Mucosa of stomach (tissue), 1 donor: Measurements from ENCODE around the gene LELP1.
"Not testable (repeated sequence)": the region's sequence is repeated elsewhere in the genome, so short reads cannot be mapped to it uniquely, and the experiment has no call there.

Experiments used
- H3K27me3 ChIP-seq: one replicate; pipeline ENCODE4 v1.7.0; 2013; ENCODE audit warnings: mild to moderate bottlenecking, low read length; ENCODE audit not compliant: control insufficient read depth, insufficient read depth
- H3K36me3 ChIP-seq: one replicate; pipeline ENCODE4 v1.7.0; 2013; ENCODE audit warnings: low read length; ENCODE audit not compliant: control insufficient read depth, insufficient read depth
- H3K4me1 ChIP-seq: one replicate; pipeline ENCODE4 v1.7.0; 2013; ENCODE audit warnings: mild to moderate bottlenecking, low read length; ENCODE audit not compliant: control insufficient read depth, insufficient read depth
- H3K4me3 ChIP-seq: one replicate; pipeline ENCODE4 v1.7.0; 2013; ENCODE audit warnings: low read length
- H3K9ac ChIP-seq: one replicate; pipeline ENCODE4 v1.7.0; 2013; ENCODE audit warnings: mild to moderate bottlenecking, low read length, moderate library complexity
- H3K9me3 ChIP-seq: one replicate; pipeline ENCODE4 v1.7.0; 2013; ENCODE audit warnings: mild to moderate bottlenecking, low read length, moderate library complexity; ENCODE audit not compliant: control insufficient read depth
- donor health status: Pancreatic carcinoma.

LELP1 gene

DNA sequence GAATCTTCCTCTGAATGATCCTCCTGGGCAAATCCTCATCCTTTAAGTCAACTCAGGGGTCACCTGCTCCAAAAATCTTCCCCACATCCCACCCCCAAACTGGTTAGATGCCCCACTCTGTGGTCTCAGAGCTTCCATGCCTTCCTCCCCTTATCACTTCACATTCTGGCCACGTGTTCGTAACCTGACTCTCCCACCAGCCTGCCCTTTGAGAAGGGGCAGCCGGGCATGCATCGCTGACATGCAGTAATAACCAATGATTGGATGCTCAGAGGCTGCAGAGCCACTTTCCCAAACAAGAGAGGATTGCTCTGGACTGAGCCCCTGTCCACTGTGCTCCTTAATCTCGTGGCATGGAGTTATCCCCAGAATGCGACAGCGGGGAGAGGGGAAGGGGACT is 7.0 kb downstream of the LELP1 start:
- Histone ChIP-seq H3K9me3 (no peaks in the 10 kb centered on the region), H3K36me3 (no peaks in the 10 kb centered on the region), H3K4me1 (no peaks in the 10 kb centered on the region), H3K9ac (no peak overlapping the region), H3K4me3 (no peak overlapping the region), H3K27me3 (peaks cover 3% of the 10 kb centered on the region)

GRCh38 chr1:153212201-153212600 is 9.0 kb downstream of the LELP1 start:
- H3K9ac ChIP-seq, result no peak overlapping the region
- H3K4me3 ChIP-seq, result no peak overlapping the region
- no peaks in the 10 kb centered on the region for H3K9me3 ChIP-seq
- no peaks in the 10 kb centered on the region for H3K4me1 ChIP-seq
- no peaks in the 10 kb centered on the region for H3K36me3 ChIP-seq
- peaks cover 3% of the 10 kb centered on the region for H3K27me3 ChIP-seq

DNA sequence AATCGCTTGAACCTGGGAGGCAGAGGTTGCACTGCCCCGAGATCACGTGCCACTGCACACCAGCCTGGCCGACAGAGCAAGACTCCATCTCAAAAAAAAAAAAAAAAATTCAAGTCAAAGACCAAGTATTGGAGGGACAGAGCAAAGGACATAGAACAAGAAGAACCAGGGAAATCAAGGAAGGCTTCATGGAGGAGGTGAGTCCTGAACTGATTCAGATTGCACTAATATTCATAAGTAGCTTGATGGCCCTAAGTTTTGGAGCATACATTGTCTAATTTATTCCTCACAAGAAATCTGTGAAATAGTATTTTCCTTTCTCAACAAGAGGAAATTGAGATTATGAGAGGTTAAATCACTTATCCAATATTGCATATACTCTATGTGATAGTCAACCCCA is 10.3 kb downstream of the LELP1 start:
- no peaks in the 10 kb centered on the region for H3K4me1 ChIP-seq
- H3K27me3 ChIP-seq, result peaks cover 3% of the 10 kb centered on the region
- H3K36me3 ChIP-seq, result no peaks in the 10 kb centered on the region
- H3K9ac ChIP-seq, result no peak overlapping the region
- H3K9me3 ChIP-seq, result no peaks in the 10 kb centered on the region
- H3K4me3 ChIP-seq, result no peak overlapping the region

DNA sequence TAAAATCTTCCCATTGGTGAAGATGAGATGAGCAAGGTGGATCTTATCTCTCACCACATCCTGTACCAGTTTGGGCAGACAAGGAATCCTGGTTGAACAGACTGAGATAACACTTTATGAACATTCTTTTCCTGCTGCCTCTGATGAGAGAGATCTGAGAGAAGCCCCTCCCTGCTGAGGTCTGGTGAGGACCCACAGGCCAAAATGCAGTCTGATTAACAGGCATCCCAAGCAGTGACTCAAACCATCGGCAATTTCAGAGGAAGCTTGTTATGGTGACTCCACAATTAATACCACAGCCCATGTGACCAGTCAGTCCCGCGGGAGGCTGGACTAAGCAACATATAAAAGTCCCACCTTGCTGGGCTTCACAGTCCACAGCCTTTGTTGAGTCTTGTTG is 14.0 kb downstream of the LELP1 start, which contains the start of gene PRR9:
Gene PRR9, plus strand, starts transcription at position 373 of the 400 bp plus-strand sequence. CDS start 561 bp downstream, outside the sequence.
- H3K4me3 ChIP-seq, result no peak within 1 kb of the TSS
- H3K27me3 ChIP-seq, result no peaks in the 10 kb centered on the region
- H3K4me1 ChIP-seq, result no peaks in the 10 kb centered on the region
- no peaks in the 10 kb centered on the region for H3K9me3 ChIP-seq
- no peak within 1 kb of the TSS for H3K9ac ChIP-seq
- H3K36me3 ChIP-seq, result no peaks in the 10 kb centered on the region

- no peaks in the 10 kb centered on the region for H3K27me3 ChIP-seq
- no peaks in the 10 kb centered on the region for H3K36me3 ChIP-seq
- H3K4me3 ChIP-seq, result no peak overlapping the region
- H3K9ac ChIP-seq, result no peak overlapping the region
- H3K9me3 ChIP-seq, result no peaks in the 10 kb centered on the region
- H3K4me1 ChIP-seq, result no peaks in the 10 kb centered on the region
Observed at GRCh38 chr1:153217744-153218416, 14.7 kb downstream of the LELP1 start.

DNA sequence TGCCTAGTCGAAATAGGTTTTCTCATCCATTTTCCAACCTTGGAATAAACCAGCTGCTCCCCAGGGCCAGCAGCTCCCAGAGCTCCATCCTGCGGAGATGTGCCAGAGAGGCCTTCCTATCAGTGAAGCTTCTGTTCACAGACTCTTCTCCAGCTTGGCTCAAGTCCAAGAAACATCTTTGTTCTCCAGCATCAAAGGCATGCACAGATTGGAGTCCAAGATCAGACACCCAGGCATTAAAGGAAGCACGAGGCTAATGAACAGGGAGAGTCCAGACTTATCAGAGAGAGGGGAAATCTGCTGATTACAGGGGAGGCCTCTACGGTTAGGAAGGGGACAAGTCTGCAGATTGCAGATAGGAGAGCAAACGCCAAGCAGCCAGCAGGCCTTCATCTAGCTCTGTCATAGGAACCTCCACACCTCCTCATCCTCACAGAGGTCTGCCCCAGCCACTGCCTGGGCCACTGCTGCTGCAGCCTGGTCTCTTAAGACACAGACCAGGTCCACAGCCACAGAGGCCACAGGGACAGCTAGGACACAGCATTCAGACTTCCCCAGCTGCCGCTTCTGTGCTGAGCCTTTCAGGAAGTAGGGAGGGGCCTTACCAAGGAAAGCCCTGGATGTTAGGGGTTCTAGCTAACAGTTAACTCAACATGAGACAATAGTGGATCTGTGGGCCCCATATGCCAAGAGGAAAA is 17.5 kb downstream of the LELP1 start:
- no peak overlapping the region for H3K4me3 ChIP-seq
- no peaks in the 10 kb centered on the region for H3K9me3 ChIP-seq
- no peaks in the 10 kb centered on the region for H3K36me3 ChIP-seq
- H3K27me3 ChIP-seq, result no peaks in the 10 kb centered on the region
- H3K9ac ChIP-seq, result no peak overlapping the region
- no peaks in the 10 kb centered on the region for H3K4me1 ChIP-seq

DNA sequence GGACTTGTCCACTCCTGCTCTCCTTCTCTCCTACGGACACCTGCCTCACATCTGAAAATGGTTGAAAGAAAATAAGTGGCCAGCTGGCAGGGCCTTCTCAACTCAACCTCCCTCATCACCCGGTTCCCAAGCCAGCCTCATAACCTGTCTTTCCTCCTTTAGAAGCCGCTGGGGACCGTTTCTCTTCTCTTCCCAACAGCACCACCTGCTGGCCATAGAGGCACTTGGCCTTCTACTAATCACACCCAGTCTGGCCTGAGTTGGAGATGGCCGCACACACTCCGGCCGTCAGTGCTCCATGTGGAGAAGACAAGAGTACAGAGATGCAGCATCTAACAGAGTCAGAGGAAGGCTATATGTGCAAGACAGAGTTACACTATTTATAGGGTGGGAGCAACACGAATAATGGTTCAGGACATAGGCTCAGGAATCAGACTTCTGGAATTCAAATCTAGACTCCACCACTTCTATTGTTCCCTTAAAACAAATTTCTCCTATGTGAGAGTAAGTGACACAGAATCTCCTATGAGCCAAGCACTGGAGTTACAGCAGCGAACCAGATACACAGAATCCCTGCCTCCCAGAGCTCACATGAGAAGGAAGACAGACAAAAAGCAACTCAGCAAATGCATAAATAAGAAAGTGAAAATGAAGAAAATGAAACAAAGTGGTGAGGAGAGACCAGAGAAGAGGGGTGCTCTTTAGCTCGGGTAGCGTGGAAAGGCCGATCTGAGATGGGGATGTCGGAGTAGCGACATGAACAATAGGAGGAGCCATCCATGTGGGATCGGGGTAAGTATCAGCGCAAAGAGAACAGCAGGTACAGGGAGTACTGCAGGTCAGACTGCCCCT is 20.0 kb downstream of the LELP1 start:
- H3K4me3 ChIP-seq, H3K9me3 ChIP-seq, H3K4me1 ChIP-seq, H3K27me3 ChIP-seq, H3K36me3 ChIP-seq, H3K9ac ChIP-seq: not testable (repeated sequence)

DNA sequence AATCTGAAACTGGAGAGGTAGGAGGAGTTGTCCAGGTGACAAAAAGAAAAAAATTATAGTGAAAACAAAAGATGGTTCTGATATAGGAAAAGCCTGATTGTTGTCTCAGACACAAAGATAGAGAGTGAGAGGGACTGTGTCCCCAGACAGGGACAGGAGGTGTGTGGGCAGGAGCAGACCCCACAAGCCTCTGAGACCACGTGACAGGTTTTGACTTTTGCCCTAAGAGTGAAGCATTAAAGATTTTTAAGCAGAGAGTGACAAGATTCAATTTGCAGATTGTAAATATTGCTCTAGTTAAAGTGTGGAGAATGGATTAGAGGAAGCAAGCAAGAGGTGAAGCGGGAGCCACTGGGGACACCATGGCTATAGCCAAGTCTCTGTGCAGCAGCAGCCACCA is 24.6 kb downstream of the LELP1 start:
- Histone ChIP-seq H3K27me3 (no peaks in the 10 kb centered on the region), H3K9ac (no peak overlapping the region), H3K4me3 (no peak overlapping the region), H3K9me3 (no peaks in the 10 kb centered on the region), H3K4me1 (peaks cover 28% of the 10 kb centered on the region), H3K36me3 (no peaks in the 10 kb centered on the region)

- Histone ChIP-seq H3K9ac (no peak overlapping the region), H3K27me3 (no peaks in the 10 kb centered on the region), H3K9me3 (no peaks in the 10 kb centered on the region), H3K36me3 (no peaks in the 10 kb centered on the region), H3K4me3 (no peak overlapping the region), H3K4me1 (peaks cover 35% of the 10 kb centered on the region)
Observed at GRCh38 chr1:153228491-153228890, 25.3 kb downstream of the LELP1 start.

DNA sequence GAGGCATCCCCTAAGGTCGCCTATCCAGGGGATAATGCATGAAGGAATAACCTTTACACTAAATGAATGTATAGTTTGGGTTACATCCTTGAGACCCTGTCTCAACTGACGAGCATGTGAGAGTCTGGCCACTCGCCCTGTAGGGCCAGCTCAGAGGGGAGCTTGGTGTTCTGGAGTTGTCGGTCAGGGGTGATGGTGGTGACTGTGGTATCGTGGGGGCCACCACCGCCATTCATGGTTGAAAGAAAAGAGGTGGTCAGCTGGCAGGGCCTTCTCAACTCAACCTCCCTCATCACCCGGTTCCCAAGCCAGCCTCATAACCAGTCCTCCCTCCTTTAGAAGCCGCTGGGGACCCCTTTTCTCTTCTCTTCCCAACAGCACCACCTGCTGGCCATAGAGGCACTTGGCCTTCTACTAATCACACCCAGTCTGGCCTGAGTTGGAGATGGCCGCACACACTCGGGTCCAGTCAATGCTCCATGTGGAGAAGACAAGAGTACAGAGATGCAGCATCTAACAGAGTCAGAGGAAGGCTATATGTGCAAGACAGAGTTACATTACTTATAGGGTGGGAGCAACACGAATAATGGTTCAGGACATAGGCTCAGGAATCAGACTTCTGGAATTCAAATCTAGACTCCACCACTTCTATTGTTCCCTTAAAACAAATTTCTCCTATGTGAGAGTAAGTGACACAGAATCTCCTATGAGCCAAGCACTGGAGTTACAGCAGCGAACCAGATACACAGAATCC is 26.0 kb downstream of the LELP1 start:
- H3K27me3 ChIP-seq, H3K9me3 ChIP-seq, H3K9ac ChIP-seq, H3K4me3 ChIP-seq, H3K36me3 ChIP-seq: not testable (repeated sequence)
- H3K4me1 ChIP-seq, result peaks cover 41% of the 10 kb centered on the region

DNA sequence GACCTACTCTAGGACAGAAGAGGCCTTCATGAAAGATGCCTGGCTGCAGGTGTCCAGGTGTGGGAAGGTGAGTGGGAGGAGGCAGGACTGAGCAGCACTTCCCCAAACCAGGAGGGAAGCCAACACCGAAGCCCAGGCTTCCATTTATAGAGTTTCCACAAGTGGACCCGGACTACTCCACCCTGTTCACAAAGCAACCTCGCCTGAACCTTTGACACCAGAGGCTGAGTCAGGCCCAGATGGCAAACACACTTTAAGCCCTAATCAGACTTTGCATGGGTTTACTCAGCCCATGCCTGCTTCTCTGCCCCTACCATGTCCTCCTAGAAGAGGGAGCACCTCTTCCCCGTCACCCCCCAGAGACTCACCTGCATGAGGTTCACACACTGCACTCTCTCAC is 28.1 kb downstream of the LELP1 start:
- Histone ChIP-seq H3K4me3 (no peak overlapping the region), H3K9ac (no peak overlapping the region), H3K9me3 (no peaks in the 10 kb centered on the region), H3K36me3 (no peaks in the 10 kb centered on the region), H3K4me1 (peaks cover 46% of the 10 kb centered on the region), H3K27me3 (no peaks in the 10 kb centered on the region)
